GM19351 (cell line): ENCODE results near the gene PON2.

Source experiments
- ATAC-seq: cut with Tn5 transposase; IDR thresholded peaks from one replicate; pipeline ENCODE4 v1.9.1; 2021; ENCODE audit warnings: mild to moderate bottlenecking, moderate library complexity; ENCODE audit not compliant: unreplicated experiment

Gene PON2

DNA sequence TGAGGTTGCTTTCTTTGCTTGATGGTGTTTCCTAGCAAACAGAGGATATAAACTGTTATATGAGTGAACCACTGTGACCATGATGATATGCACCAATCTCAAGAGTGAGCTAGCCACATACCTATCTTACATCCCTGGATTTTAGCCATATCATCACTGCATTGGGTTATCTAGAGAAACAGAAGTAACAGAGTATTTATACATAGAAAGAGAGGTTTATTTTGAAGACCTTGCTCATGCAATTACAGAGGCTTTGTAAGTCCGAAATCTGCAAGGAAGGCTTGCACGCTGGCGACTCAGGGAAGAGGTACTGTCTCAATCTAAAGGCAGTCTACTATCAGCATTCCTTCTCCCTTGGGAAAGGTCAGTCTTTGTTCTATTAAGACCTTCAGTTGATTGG, 11.8 kb upstream of the PON2 start:
- no peak for ATAC-seq

DNA sequence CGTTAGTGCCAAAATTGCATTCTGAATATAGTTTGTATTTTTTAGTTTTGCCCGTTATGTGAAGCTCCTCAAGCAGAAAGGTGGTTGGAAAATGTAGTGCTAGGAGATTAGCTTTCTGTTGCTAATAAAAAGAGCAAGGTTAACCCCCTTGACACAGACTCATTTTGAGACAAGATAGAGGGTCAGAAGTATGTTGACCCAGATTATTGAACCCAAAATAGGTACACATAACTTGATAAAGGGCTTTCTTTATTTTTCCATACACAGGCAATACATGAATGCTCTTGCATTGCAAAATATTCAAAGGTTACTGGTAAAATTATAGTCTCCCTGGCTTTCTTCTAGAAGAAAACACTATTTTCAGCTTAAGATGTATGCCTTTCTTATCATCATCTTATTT, 10.0 kb upstream of the PON2 start:
- no peak for ATAC-seq

DNA sequence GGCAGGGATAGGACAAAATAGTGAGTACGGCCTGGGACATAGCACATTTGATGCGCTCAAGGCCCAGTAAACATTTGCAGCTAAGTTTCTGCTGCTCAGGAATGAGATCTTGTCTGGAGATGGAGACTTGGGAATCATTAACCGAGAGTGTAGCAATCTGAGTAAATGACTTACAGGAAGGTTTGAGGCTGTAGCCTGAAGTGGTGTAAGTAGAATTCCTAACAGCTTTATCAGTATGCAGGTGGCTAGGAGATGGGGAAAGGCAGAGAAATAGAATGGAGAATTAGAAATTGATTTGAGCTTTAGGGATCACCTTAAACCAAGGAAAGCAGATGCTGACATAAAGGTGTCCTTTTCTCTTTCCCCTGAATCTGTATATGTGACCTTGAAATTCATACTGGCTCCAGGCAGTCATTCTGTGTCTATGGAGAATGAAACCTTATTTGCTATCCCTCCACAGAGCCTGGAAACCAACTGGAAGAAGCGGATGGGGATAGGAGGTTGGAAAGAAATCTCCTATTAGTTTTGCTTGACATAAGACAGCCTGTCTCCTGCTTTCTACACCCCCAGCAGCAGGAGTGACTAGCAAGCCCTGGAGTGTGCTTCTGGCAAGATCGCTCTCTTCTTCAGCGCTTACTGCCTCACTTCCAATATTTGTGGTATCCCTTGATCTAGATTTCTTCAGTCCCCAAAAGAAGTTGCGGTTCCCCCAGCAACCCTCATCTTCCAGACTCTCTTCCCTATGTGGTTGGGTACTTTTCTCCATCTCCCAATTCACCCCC, 6.4 kb upstream of the PON2 start:
- ATAC-seq = no peak

DNA sequence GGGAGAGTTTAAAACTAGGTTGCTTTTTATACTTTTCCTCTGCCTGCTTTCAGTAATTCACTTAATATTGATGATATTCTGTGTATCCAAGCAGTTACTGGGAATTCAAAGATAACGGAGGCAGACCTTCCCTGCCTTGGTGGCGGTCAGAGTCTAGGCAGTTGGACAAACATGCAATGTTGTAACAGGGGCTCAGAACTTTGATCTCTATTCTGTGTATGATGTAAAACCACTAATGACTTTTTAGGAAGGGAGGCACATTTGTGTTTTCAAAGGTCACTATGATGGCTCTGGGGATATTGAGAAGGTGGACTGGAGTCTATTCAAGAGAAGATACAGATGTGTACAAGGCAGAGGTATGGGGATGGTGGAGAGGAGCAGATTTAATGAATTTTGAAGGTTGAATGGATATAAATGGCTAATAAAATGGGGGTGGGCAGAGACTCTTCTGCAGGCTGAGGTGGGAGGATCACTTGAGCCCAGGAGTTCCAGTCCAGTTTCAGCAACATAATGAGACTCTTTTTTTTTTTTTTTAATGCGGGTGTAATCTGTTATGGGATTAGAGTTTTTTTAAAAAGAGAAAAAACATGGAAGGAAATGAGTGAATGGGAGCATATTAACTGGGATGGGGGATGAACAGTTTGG, 5.7 kb upstream of the PON2 start:
- ATAC-seq = no peak

DNA sequence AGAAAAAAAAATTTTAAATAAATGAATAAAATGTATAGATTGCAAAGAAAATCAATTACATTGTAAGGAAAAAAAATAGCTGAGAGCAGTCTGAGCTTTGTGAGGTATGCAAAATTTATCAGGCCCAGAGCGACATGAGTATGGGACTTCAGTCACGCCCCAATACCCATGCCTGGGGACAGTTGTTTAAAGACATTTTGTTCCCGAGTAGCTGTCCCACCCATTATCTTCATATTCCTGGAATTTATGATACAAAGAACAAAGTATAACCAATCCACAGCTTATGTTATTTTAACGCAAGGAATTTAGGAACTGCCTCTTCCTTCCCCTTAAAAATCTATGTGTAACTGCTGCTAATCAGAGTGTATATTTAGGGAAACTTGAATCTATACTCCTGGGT, 1.6 kb upstream of the PON2 start:
- no peak for ATAC-seq

DNA sequence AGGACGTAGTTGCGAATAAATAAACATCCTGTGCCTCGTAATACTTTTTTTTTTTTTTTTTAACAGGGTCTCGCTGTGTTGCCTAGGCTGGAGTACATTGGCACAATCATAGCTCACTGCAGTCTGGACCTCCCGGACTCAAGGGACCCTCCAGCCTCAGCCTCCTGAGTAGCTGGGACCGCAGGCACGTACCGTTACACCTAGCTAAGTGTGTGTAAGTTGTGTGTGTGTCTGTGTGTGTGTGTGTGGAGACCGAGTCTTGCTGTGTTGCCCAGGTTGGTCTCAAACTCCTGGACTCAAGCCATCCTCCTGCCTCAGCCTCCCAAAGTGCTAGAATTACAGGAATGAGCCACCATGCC, 573 bp upstream of the PON2 start:
- ATAC-seq = no peak

DNA sequence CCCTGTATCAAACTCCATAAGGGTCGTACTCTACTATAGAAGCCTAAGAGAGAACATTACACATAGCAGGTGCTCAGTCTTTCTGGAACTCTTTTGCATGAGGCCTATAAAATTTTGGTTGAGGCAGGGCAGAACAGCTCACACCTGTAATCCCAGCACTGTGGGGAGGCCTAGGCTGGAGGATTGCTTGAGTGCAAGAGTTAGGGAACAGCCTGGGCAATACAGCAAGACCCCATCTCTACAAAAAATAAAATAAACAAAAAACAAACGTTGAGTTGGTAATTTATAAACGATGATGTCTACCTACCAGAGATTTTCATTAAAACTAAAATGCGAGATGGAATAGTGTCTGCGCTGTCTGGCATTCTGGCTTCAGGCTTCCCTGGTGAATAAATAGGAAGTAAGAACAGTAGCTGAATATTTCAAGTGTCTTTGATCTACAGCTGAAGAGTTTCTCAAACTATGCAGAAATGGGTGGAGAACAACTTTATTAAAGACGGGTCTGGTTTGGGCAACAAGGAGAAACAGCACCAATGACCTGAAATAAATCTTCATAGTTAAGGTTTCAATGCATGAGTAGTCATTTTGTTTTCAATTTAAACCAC, 774 bp downstream of the PON2 start:
- no peak for ATAC-seq

DNA sequence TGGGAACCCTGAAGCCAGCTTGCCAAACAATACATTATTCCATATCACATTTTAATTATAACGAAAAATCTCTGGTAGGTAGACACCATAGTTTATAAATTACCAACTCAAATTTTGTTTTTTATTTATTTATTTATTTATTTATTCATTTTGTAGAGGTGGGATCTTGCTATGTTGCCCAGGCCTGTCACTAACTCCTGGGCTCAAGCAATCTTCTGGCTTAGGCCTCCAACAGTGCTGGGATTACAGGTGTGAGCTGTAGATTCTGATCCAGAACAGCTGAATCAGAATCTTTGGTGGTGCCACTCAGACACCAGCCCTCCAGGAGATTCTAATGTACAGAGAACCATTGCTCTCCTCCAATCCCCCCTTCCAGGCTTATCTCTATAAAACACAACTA, 1.7 kb downstream of the PON2 start:
- no peak for ATAC-seq

DNA sequence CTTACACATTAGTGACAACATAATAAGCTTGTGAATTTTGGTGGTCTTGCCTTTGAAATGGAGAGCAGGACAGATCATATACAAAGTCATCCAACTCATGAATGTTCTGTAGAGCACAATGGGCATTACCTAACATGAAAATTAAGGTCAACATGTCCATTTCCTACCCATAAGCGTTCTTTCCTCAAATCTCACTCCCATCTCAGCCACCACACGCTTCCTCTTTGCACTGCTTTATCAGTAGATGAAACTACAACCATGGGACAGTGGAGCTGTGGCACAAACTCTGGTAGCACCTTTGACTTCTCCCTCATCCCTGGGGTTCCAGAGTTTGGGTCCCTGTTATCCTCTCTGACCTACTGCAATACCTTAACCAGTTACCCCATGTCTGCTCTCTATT, 2.2 kb downstream of the PON2 start:
- no peak for ATAC-seq

DNA sequence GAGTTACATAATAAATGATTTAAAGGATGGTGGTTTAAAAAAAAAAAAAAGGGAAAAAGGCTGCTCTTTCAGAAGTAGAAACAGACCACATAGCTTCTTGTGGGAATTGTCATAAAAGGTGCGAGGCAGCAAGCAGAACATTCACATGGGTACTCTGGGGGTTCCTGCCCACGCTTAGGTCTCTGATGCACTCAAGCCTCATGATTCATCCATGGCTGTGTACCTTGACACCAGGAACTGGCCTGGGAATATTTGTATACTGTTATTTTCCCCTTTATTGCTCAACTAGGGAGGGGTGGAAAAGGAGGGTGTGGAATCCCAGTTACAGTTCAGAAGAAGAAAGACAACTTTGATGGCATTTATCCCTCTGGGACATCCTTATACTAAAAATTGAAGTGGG, 4.0 kb downstream of the PON2 start:
- no peak for ATAC-seq

DNA sequence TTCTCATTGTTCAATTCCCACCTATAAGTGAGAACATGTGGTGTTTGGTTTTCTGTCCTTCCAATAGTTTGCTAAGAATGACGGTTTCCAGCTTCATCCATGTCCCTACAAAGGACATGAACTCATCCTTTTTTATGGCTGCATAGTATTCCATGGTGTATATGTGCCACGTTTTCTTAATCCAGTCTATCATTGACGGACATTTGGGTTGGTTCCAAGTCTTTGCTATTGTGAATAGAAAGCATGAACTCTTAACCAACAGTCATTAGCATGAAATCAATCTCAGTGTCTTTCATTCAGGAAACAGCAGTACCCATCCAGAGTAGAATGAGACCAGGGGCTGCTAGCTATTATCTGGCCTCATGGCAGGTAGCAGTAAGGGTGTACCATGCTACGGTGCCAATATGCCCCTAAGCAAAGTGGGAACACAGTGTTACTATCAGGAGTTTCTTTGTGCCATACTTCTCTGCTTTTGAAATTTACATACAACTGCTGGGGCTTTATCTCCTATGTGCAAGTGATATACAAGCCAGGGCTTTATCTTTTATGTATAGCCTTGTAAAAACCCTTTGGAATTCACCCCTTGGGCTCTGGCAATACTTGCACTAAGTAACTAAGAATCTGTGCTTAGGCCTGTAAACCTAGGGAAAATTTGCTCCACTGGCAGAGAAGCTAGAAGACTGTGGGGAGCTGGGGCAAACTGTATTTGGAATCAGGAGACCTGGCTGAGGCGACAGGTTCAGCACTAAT, 5.4 kb downstream of the PON2 start:
- no peak for ATAC-seq

DNA sequence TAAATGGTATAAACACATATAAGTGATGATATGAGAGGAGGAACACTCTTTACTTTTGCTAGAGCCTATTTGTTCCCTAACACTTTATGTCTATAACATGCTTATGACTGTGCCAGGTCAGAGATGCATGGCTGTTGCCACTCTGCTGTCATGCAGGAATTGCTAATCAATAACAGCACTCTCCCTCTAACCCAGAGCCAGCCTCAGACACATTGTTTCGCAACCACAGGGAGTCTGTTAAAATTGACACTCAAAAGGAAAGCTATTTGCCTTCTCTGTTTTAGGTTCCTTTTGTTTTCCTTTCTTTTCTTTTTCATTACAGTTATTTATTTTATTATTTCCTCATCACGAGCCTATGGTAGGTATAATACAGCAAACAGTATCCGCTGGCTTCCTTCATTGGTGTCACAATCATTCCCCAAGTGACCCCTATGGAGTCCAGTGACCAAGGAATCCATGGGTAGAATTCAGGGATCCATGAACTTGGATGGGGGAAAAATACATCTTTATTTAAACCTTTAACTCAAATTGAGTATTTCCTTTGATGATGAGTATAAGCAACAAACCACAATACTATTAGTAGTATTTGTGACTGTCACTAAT, 6.8 kb downstream of the PON2 start:
- no peak for ATAC-seq

DNA sequence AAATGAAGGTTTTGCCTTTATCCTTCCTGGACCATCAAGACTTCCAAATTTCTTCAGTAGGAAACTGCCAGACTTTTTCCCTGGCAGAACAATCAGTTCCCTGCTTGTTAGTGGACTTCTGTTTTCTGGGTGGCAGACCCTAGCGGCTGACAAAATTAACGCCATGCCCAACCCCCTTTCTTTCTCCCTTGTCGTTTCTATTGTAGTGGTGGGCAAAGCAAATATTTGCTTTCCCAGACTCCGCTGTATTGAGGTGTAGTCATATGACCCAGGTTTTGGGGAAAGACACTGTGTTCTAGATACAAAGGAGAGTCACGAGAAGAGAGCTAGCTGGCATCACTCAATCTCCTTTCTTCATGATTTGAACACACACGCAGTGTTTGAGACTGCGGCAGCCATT, 7.7 kb downstream of the PON2 start:
- no peak for ATAC-seq

DNA sequence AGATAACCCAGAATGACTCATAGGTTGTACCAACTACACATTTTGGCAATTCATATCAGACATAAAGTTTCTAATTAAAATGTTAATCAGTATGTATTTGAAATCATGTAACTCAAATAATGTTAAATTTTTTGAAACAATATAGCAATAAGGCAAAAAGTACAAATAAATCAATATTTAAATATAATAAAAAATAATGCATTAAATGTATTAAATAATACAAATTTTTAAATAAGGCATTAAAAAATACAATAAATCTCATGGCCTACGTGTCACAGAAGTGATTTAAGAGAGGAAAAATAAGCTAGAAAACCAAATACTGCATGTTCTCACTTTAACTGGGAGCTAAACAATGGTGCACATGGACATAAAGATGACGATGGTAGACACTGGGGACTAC, 9.1 kb downstream of the PON2 start:
- no peak for ATAC-seq

DNA sequence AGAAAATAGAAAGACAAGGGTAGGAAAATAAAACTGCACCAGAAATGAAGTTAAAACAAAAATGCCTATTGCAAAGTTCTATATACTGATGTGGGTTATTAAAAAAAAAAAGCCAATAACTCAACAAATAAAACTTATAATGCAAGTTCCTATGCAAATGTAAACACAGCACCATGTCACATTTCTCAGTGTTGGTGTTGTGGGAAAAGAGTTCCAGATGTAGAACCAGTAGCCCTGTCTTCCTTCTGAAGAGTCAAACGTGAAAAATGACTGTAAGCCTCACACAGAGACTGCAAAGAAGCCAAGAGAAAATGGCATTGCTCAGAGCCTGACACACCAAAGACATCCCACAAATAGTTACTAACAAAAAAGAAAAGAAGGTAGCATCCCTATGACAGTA, 10.1 kb downstream of the PON2 start:
- ATAC-seq = no peak

DNA sequence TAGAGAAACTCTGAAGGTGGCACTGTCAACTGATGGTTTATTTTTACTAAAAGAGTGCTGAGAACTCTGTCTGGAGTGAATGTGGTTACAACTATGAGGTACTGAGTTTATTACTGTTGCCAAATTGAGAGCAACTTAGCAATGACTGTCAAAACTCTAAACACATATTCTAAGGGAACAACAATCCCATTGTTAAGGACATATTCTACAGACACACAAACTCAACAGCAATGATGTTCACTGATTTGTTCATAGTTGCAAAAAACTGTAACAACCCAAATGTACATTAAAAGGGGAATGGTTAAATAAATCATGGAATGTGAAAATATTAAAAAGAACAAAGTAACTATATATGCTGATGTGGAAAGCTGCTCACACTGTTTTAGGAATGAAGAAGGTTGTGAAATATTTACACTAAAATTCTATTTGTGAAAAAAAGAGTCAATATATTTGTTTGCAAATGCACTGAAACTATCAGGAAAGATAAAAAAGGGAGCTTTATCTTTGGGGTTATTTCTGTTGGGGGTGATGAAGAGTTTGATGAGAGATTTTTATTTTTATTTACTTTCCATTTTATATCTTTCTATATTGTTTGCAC, 12.9 kb downstream of the PON2 start:
- ATAC-seq = peak; percentile 70

DNA sequence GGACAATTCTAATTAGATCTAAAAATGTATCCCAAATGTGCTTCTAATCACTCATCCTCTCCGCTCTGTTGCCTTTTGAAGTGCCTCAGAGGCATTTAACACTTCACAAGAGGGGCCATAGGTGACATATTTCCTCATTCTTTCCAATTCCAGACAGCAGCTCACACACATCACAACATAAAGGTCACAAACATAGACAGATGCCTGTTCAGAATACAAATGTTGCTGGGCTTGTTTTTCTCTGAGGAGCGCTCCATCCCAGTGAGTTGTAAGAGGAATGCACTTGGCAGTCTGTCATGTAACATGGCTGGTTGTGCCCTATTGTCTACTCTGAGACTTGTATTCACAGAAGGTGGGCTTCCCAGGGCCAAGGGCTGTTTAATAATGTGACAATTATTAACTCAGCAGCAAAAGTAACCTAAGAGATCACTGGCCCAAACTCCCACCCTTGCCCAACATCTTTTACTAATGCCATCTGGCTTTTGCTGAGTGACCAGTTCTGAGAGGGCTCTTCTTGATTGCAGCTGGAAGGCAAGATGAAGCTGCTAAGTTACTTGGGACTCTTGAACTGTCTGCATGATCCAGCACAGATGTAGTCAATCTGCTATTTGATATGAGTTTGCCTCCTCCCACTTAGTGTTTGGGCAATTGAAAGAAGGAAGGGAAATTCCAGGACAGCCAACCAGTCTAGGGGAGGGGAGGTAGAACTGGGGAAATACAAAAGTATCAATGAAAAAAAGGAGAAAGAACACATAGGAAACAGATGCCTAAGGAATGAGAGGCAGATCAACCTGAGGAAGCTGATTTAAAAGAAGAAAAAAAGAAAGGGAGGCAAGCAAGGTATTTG, 13.6 kb downstream of the PON2 start:
- peak; percentile 36 for ATAC-seq

DNA sequence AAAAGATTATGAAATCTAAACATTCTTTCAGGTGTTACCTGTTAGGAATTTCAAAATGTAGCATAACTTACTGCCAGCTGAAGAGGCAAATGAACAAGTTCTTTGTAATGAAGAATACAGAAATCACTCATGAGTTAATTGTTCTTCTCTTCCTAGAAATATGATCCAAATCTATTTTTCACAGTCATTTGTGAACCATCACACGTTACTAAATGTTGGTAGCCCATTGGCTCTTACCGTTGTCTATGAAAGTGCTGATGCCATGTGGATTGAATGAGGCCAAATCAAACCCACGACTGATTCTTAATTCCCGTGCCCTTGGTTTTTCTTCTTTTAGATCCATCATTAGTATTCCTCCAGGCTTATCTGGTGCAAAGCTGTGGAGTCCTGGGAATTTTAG, 22.8 kb downstream of the PON2 start:
- no peak for ATAC-seq

DNA sequence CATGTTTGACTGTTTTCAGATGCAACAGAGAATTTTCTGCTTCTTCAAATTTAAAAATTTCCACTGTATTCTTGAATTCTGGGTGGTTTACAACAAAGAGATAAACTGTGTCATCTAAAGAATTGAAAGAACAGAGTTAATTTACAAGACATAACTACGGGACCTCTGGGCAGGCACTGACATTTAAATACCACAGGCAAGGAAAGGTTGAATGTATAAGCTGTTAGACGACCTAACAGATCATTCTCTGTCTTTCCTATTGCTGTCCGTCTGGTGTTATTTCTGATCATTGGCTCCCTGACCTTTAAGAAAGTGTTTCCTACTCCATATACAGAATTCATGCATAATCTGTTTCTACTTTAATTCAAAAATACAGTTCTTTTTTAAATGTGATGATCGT, 23.2 kb downstream of the PON2 start:
- ATAC-seq = no peak

DNA sequence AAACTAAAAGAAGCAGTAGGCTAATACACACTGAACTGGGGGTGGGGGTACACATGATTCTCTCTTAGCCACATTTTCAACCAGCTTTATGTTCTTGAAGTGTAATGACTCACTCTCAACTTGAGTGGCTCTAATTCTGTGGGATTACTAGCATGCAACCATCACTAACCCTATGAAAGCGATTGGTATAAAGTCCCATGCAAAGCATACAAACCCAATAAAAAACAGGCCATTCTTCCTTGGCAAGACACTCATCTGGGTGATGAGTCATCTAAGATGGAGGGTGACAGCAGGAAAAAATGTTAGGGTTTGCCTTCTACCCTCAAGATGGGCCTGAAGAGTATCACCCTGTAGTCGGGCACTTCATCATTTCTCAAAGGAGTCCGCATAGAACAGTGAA, 23.8 kb downstream of the PON2 start:
- ATAC-seq = no peak
